Upper lobe of left lung (tissue), 6 donors: ENCODE measurements around the gene ACTL8. TPM values are rescaled to one million over a fixed set of nuclear protein-coding genes. Genes with fewer than 3 reads are reported as not detected.

Source experiments
- ATAC-seq, 2 donors: fragments of 200-7000 bp; cut with Tn5 transposase; one replicate each; pipeline ENCODE4 v1.9.1; 2022; ENCODE audit warnings: mild to moderate bottlenecking in 2 of 2, moderate library complexity in 2 of 2; ENCODE audit not compliant: low FRiP score in 2 of 2
- DNase-seq, 2 donors: peaks; one replicate each; pipeline ENCODE4 v3.0.0-alpha.2; 2019 to 2020
- H3K27ac ChIP-seq, 4 donors: fragments of 200-600 bp; sonication (generic); one replicate each; pipeline ENCODE4 v1.5.1; 2016 to 2019
- H3K27me3 ChIP-seq, 4 donors: fragments of 200-600 bp; sonication (generic); one replicate each; pipeline ENCODE4 v1.5.1; 2017 to 2019
- H3K36me3 ChIP-seq, 4 donors: fragments of 200-600 bp; sonication (generic); one replicate each; pipeline ENCODE4 v1.5.1; 2016 to 2019
- H3K4me1 ChIP-seq, 4 donors: fragments of 200-600 bp; sonication (generic); one replicate each; pipeline ENCODE4 v1.5.1; 2018 to 2019
- H3K4me3 ChIP-seq, 4 donors: fragments of 200-600 bp; sonication (generic); one replicate each; pipeline ENCODE4 v1.5.1; 2017 to 2019; ENCODE audit warnings: mild to moderate bottlenecking in 2 of 4, moderate library complexity in 1 of 4
- H3K9me3 ChIP-seq, 4 donors: fragments of 200-600 bp; sonication (generic); one replicate each; pipeline ENCODE4 v1.5.1; 2018 to 2019
- CTCF ChIP-seq, 6 experiments: fragments of 450-650 bp in 4 of 6; fragments of 200-600 bp in 2 of 6; sonication (generic) in 2 of 6; IDR thresholded peaks; one replicate each; pipeline ENCODE4 v1.5.1; 2016 to 2019; ENCODE audit warnings: antibody characterized with exemption in 6 of 6
- EP300 ChIP-seq, 4 donors: sonication (generic); formaldehyde crosslinking; IDR thresholded peaks; one replicate each; pipeline ENCODE4 v1.5.1; 2017; ENCODE audit warnings: antibody characterized with exemption in 4 of 4, control low read depth in 2 of 4
- POLR2A ChIP-seq, 4 donors: fragments of 450-650 bp; IDR thresholded peaks; one replicate each; pipeline ENCODE4 v1.5.1; 2016 to 2017; ENCODE audit warnings: antibody characterized with exemption in 4 of 4, mild to moderate bottlenecking in 2 of 4
- POLR2AphosphoS5 ChIP-seq, 2 donors: sonication (generic); formaldehyde crosslinking; IDR thresholded peaks; one replicate each; pipeline ENCODE4 v1.5.1; 2017; ENCODE audit warnings: antibody characterized with exemption in 2 of 2
- WGBS, 2 donors: methylation state at CpG; one replicate each; pipeline ENCODE4 v1.1.5; 2017 to 2018; 5-methylcytosine and 5-hydroxymethylcytosine counted together
- total RNA-seq, 6 donors: library from RNA; depleted of rRNA in 4 of 6; stranded (reverse); fragments of >200 nt in 4 of 6; gene quantifications; one replicate each; pipeline versions ENCODE4 v1.1.0 to v1.2.1, GENCODE V29; 2016 to 2021
- donor health status: DM: no; HTN: no; CAD: no; lungs with moderate emphysema.
- donor health status: DM: no; HTN: yes; CAD: no; lungs with severe emphysema.

The ACTL8 gene
- total RNA-seq, 6 donors from 2014 or later, result not detected

- no peak for ATAC-seq
These were observed 26.9 kb upstream of the ACTL8 start for GRCh38 chr1:17728123-17728712.

GRCh38 chr1:17729248-17729647, 25.9 kb upstream of the ACTL8 start:
- H3K27me3 ChIP-seq, result no peaks in the 10 kb centered on the region
- no peaks in the 10 kb centered on the region for H3K36me3 ChIP-seq
- no peaks in the 10 kb centered on the region for H3K9me3 ChIP-seq
- TF ChIP-seq POLR2A (IDR thresholded peaks at IDR 0.05), result no peak
- TF ChIP-seq POLR2AphosphoS5 (IDR thresholded peaks at IDR 0.05), result no peak
- TF ChIP-seq EP300 (IDR thresholded peaks at IDR 0.05), result no peak
- TF ChIP-seq CTCF (IDR thresholded peaks at IDR 0.05), result no peak
- no peaks in the 10 kb centered on the region for H3K4me1 ChIP-seq
- DNase-seq (no peak), ATAC-seq (no peak)
- 73 to 76% methylated on average over 11 to 12 of the region's 12 CpGs for WGBS, 2 donors
- H3K4me3 ChIP-seq, result no peak overlapping the region
- H3K27ac ChIP-seq, result no peak overlapping the region

More at GRCh38 chr1:17728123-17728712, 26.9 kb upstream of the ACTL8 start:
- H3K27me3 ChIP-seq, result no peaks in the 10 kb centered on the region
- no peaks in the 10 kb centered on the region for H3K9me3 ChIP-seq
- H3K4me3 ChIP-seq, result no peak overlapping the region
- TF ChIP-seq CTCF (IDR thresholded peaks at IDR 0.05), result no peak
- TF ChIP-seq POLR2AphosphoS5 (IDR thresholded peaks at IDR 0.05), result no peak
- H3K36me3 ChIP-seq, result no peaks in the 10 kb centered on the region
- no peak for DNase-seq
- no peaks in the 10 kb centered on the region for H3K4me1 ChIP-seq
- no peak overlapping the region for H3K27ac ChIP-seq
- WGBS, 2 donors, result 85 to 94% methylated on average over 5 to 6 of the region's 6 CpGs

GRCh38 chr1:17729909-17730308, 25.2 kb upstream of the ACTL8 start:
- H3K36me3 ChIP-seq, result no peaks in the 10 kb centered on the region
- TF ChIP-seq POLR2AphosphoS5 (IDR thresholded peaks at IDR 0.05) (no peak), CTCF (IDR thresholded peaks at IDR 0.05) (no peak), POLR2A (IDR thresholded peaks at IDR 0.05) (no peak), EP300 (IDR thresholded peaks at IDR 0.05) (no peak)
- no peak for ATAC-seq
- no peak overlapping the region for H3K4me3 ChIP-seq
- 72 to 82% methylated on average over 4 to 10 of the region's 10 CpGs for WGBS, 2 donors
- DNase-seq, result no peak
- H3K27me3 ChIP-seq, result no peaks in the 10 kb centered on the region
- no peaks in the 10 kb centered on the region for H3K4me1 ChIP-seq
- no peaks in the 10 kb centered on the region for H3K9me3 ChIP-seq
- H3K27ac ChIP-seq, result no peak overlapping the region

GRCh38 chr1:17731460-17731859, 23.7 kb upstream of the ACTL8 start:
- no peak overlapping the region for H3K4me3 ChIP-seq
- 92% methylated on average over 5 of the region's 5 CpGs; no CpG with 5 or more reads in 1 of the 2 donors for WGBS, 2 donors
- no peak overlapping the region for H3K27ac ChIP-seq
- TF ChIP-seq EP300 (IDR thresholded peaks at IDR 0.05) (no peak), POLR2A (IDR thresholded peaks at IDR 0.05) (no peak), CTCF (IDR thresholded peaks at IDR 0.05) (no peak), POLR2AphosphoS5 (IDR thresholded peaks at IDR 0.05) (no peak)
- no peaks in the 10 kb centered on the region for H3K36me3 ChIP-seq
- H3K27me3 ChIP-seq, result no peaks in the 10 kb centered on the region
- ATAC-seq (no peak), DNase-seq (no peak)
- H3K9me3 ChIP-seq, result no peaks in the 10 kb centered on the region
- no peaks in the 10 kb centered on the region for H3K4me1 ChIP-seq

GRCh38 chr1:17732475-17732874, 22.7 kb upstream of the ACTL8 start:
- Histone ChIP-seq H3K27me3 (no peaks in the 10 kb centered on the region), H3K36me3 (no peaks in the 10 kb centered on the region), H3K4me3 (no peak overlapping the region), H3K9me3 (no peaks in the 10 kb centered on the region), H3K4me1 (no peaks in the 10 kb centered on the region), H3K27ac (no peak overlapping the region)
- WGBS, 2 donors, result 80 to 83% methylated on average over 2 of the region's 2 CpGs
- DNase-seq (no peak), ATAC-seq (peak in 1 of 2 donors; percentile 41)
- TF ChIP-seq POLR2AphosphoS5 (IDR thresholded peaks at IDR 0.05) (no peak), POLR2A (IDR thresholded peaks at IDR 0.05) (no peak), EP300 (IDR thresholded peaks at IDR 0.05) (no peak), CTCF (IDR thresholded peaks at IDR 0.05) (no peak)
